Spinal cord (tissue), 10 donors: ENCODE results near the gene KREMEN2. TPM values are rescaled to one million over a fixed set of nuclear protein-coding genes. Genes with fewer than 3 reads are reported as not detected.
A peak's percentile ranks its signal among the peaks of the same experiment; 100 is the strongest.

ENCODE experiments used
- DNase-seq, 6 donors: peaks; one replicate each; pipeline versions ENCODE4 v3.0.0 to v3.0.0-alpha.2; 2013 to 2015; ENCODE audit warnings: low spot score in 6 of 6, low read depth in 4 of 6
- H3K27ac ChIP-seq: one replicate; pipeline ENCODE4 v1.5.1; 2013; ENCODE audit warnings: low read depth, low read length, control low read depth
- H3K27me3 ChIP-seq: one replicate; pipeline ENCODE4 v1.6.1; 2013; ENCODE audit warnings: low read length; ENCODE audit not compliant: control insufficient read depth, insufficient read depth
- H3K36me3 ChIP-seq: one replicate; pipeline ENCODE4 v1.6.1; 2013; ENCODE audit warnings: low read length; ENCODE audit not compliant: control insufficient read depth, insufficient read depth
- H3K4me1 ChIP-seq: one replicate; pipeline ENCODE4 v1.6.1; 2013; ENCODE audit warnings: low read length; ENCODE audit not compliant: control insufficient read depth, insufficient read depth
- H3K4me3 ChIP-seq: one replicate; pipeline ENCODE4 v1.5.1; 2013; ENCODE audit warnings: low read depth, low read length, control low read depth
- H3K9me3 ChIP-seq: one replicate; pipeline ENCODE4 v1.6.1; 2013; ENCODE audit warnings: low read length; ENCODE audit not compliant: control insufficient read depth, insufficient read depth
- WGBS: methylation state at CpG from one replicate; pipeline ENCODE4 v1.1.5; 2013; ENCODE audit warnings: missing lambda C conversion rate; ENCODE audit not compliant: insufficient coverage; 5-methylcytosine and 5-hydroxymethylcytosine counted together
- polyA plus RNA-seq, 2 donors: library from polyadenylated mRNA; unstranded; fragments of 120-200 nt; gene quantifications; one replicate each; pipeline ENCODE4 v1.2.1, GENCODE V29; 2013; ENCODE audit not compliant: insufficient read length in 2 of 2
- total RNA-seq, 2 donors: library from RNA; depleted of rRNA in 1 of 2; stranded (reverse); fragments of 120-200 nt in 1 of 2; fragments of >200 nt in 1 of 2; gene quantifications; one replicate each; pipeline versions ENCODE4 v1.2.3 to v1.2.4, GENCODE V29; 2013 to 2014
- donor health status: healthy.

KREMEN2 gene
- total and polyA plus RNA-seq, 4 donors, result 0.17 to 1.6 (median 0.82) TPM

DNA sequence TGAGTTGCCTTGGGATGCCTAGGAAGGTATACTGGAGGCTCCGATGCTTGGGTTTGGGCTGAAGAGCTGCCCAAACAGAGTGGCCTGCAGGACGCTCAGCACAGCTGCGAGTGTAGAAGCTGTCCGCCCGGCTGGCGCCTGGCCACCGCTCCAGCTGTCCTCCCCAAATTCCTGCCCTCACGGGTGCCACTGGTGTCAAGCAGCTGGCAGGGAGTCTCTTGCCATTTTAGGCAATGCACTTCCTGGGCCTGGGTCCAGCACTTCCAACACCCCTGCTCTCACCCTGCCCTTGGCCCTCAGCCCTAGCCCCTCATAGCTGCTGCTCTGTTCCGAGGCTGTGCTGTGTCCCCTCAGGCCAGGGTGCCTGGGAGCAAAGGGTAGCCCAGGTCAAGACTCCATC lies 21.4 kb downstream of the KREMEN2 start:
- H3K4me1 ChIP-seq, result peaks cover 40% of the 10 kb centered on the region
- no peak overlapping the region for H3K4me3 ChIP-seq
- no peaks in the 10 kb centered on the region for H3K9me3 ChIP-seq
- H3K27me3 ChIP-seq, result peaks cover 4% of the 10 kb centered on the region
- peak in 1 of 6 donors; percentile 37 for DNase-seq
- WGBS, result 62% methylated on average over 9 of the region's 9 CpGs
- H3K36me3 ChIP-seq, result no peaks in the 10 kb centered on the region
- no peak overlapping the region for H3K27ac ChIP-seq

- DNase-seq, result no peak
- Histone ChIP-seq H3K27ac (peak overlapping the region; percentile 7), H3K36me3 (no peaks in the 10 kb centered on the region), H3K9me3 (no peaks in the 10 kb centered on the region), H3K27me3 (peaks cover 4% of the 10 kb centered on the region), H3K4me3 (no peak overlapping the region), H3K4me1 (peaks cover 36% of the 10 kb centered on the region)
- 72% methylated on average over 13 of the region's 15 CpGs for WGBS
Measured at GRCh38 chr16:2985893-2986355, 21.8 kb downstream of the KREMEN2 start.

DNA sequence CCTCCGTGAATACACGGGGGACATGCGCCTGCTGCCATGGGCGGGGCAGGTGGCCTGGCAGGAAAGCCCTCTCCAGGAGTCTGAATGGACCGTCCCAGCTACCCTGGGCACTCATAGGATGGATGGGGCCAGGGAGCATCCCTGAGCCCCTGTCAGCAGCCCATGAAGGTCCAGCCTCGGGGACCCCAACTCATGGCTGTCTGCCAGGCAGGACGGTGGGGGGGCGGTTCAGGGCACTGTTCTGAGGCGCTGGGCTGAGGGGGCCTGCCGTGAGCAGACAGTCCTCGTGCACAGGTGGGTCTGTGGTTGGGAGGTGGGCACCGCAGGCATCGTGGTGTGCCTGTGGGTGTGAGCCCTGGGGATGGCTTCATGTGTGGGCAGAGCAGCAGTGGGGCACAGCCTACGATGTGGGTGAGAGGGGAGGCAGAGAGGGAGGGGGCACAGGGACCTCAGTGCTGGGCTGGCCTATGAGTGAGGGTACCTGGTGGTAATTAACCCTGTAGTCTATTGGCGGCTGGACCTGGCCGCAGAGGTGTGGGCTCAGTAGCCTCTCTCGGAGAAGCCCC lies 22.6 kb downstream of the KREMEN2 start:
- Histone ChIP-seq H3K27ac (no peak overlapping the region), H3K36me3 (no peaks in the 10 kb centered on the region), H3K27me3 (no peaks in the 10 kb centered on the region), H3K4me1 (peaks cover 29% of the 10 kb centered on the region), H3K9me3 (no peaks in the 10 kb centered on the region), H3K4me3 (no peak overlapping the region)
- 76% methylated on average over 17 of the region's 17 CpGs for WGBS
- no peak for DNase-seq

- Histone ChIP-seq H3K27ac (no peak overlapping the region), H3K4me3 (no peak overlapping the region), H3K4me1 (peaks cover 29% of the 10 kb centered on the region), H3K9me3 (no peaks in the 10 kb centered on the region), H3K27me3 (no peaks in the 10 kb centered on the region), H3K36me3 (no peaks in the 10 kb centered on the region)
- WGBS, result 78% methylated on average over 9 of the region's 9 CpGs
- no peak for DNase-seq
Measured at GRCh38 chr16:2987286-2987685, 23.2 kb downstream of the KREMEN2 start.

- no peak overlapping the region for H3K27ac ChIP-seq
- no peaks in the 10 kb centered on the region for H3K27me3 ChIP-seq
- peaks cover 29% of the 10 kb centered on the region for H3K4me1 ChIP-seq
- DNase-seq, result no peak
- no peaks in the 10 kb centered on the region for H3K9me3 ChIP-seq
- H3K36me3 ChIP-seq, result no peaks in the 10 kb centered on the region
- H3K4me3 ChIP-seq, result no peak overlapping the region
- 38% methylated on average over 8 of the region's 8 CpGs for WGBS
Measured at GRCh38 chr16:2987833-2988232, 23.8 kb downstream of the KREMEN2 start.

DNA sequence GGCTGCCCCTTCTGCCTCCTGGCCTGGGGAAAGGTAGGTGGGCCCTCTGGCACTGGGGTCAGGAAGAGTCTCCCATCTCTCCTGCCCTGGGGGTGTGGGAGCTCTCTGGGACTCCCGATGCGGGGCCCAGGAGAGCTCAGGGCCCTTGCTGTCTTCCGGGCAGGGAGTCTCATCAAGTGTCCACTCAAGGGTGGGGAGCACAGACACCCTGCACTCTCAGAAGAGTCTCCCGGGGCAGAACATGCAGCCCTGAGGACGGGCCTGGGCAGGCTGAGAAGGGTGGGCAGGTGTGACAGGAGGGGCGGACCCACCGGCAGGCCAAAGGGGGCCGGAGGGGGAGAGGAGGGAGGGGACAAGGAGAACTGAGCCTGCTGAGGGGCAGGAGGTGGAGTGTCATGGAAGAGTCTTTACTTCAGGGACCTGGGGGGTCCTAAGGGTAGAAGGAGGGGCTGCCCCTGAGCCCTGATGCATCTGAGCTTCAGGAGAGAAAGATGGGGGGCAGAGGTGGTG lies 24.6 kb downstream of the KREMEN2 start:
- WGBS, result 38% methylated on average over 8 of the region's 8 CpGs
- DNase-seq, result no peak
- Histone ChIP-seq H3K4me3 (no peak overlapping the region), H3K27ac (no peak overlapping the region), H3K4me1 (peaks cover 22% of the 10 kb centered on the region), H3K27me3 (no peaks in the 10 kb centered on the region), H3K36me3 (no peaks in the 10 kb centered on the region), H3K9me3 (no peaks in the 10 kb centered on the region)

DNA sequence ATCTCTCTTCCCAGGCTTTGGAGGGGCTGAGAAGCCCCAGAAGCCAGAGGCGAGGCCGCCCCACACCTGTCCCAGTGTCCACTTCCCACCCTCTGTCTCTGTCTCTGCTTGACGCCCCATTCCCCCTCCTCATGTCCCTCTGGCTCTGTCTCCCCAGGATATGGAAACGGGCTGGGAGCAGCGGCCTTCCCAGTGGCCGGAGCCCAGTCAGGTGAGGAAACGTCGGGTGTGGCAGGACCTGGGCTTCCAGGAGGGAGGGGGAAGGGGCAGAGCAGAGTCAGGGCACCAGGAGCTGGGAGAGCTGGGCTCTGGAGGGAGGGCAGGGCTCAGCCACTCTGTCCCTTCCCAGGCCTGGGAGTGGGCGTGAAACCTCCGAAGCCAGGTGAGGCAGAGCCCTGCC lies 26.8 kb downstream of the KREMEN2 start:
- Histone ChIP-seq H3K4me1 (peaks cover 9% of the 10 kb centered on the region), H3K9me3 (no peaks in the 10 kb centered on the region), H3K27ac (no peak overlapping the region), H3K4me3 (no peak overlapping the region), H3K36me3 (no peaks in the 10 kb centered on the region), H3K27me3 (no peaks in the 10 kb centered on the region)
- no peak for DNase-seq
- WGBS, result 53% methylated on average over 10 of the region's 10 CpGs

DNA sequence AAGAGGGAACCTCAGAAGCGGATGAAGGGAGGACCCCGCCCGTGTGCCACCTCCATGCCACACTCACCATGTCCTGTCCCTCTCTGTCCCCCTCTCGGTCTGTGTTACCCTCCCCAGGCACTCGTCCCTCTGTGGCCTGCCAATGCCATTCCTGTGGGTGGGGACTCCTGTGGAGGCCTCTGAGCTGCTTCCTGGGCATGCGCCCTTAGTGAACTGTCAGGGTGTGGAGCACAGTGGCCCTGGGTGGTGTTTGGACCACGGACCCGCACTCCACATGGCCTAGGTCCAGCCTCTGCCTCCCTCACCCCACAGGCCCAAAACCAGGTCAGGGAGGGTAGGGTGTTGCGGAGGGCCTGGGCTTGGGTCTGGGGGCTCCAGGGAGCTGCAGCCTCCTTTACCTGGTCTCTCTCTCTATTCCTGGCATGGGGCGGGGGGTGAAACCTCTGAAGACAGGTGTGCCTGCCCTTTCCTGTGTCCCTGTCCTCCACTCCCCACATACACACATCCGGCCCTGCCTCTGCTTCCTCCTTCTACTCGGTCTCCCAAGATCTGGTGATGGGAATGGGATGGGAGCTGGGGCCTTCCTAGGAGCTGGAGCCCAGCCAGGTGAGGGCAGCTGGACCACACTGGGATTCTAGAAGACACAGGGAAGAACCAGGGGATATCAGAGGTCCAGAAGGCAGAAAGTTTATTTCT lies 27.6 kb downstream of the KREMEN2 start:
- H3K36me3 ChIP-seq, result no peaks in the 10 kb centered on the region
- H3K9me3 ChIP-seq, result no peaks in the 10 kb centered on the region
- no peak overlapping the region for H3K4me3 ChIP-seq
- no peaks in the 10 kb centered on the region for H3K27me3 ChIP-seq
- DNase-seq, result no peak
- H3K27ac ChIP-seq, result no peak overlapping the region
- WGBS, result 73% methylated on average over 3 of the region's 12 CpGs
- H3K4me1 ChIP-seq, result peaks cover under 1% of the 10 kb centered on the region

- H3K27me3 ChIP-seq, result peaks cover 3% of the 10 kb centered on the region
- no peaks in the 10 kb centered on the region for H3K9me3 ChIP-seq
- no peak overlapping the region for H3K27ac ChIP-seq
- no peak for DNase-seq
- no peaks in the 10 kb centered on the region for H3K4me1 ChIP-seq
- no peak overlapping the region for H3K4me3 ChIP-seq
- WGBS, result 87% methylated on average over 8 of the region's 14 CpGs
- H3K36me3 ChIP-seq, result no peaks in the 10 kb centered on the region
Measured at GRCh38 chr16:2992383-2993081, 28.5 kb downstream of the KREMEN2 start.
